COR-L47 (cell line): ENCODE results near the gene RHOT2.

Experiments used
- DNase-seq: peaks from one replicate; lab custom pipeline; 2025; lab: John Stamatoyannopoulos, UW

RHOT2 gene

GRCh38 chr16:632486-633335, 35.2 kb upstream of the RHOT2 start:
- no peak for DNase-seq

DNA sequence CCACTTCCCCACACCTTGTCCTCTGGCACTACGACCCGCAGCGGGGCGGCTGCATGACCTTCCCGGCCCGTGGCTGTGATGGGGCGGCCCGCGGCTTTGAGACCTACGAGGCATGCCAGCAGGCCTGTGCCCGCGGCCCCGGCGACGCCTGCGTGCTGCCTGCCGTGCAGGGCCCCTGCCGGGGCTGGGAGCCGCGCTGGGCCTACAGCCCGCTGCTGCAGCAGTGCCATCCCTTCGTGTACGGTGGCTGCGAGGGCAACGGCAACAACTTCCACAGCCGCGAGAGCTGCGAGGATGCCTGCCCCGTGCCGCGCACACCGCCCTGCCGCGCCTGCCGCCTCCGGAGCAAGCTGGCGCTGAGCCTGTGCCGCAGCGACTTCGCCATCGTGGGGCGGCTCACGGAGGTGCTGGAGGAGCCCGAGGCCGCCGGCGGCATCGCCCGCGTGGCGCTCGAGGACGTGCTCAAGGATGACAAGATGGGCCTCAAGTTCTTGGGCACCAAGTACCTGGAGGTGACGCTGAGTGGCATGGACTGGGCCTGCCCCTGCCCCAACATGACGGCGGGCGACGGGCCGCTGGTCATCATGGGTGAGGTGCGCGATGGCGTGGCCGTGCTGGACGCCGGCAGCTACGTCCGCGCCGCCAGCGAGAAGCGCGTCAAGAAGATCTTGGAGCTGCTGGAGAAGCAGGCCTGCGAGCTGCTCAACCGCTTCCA, 34.4 kb upstream of the RHOT2 start:
- no peak for DNase-seq

- DNase-seq = no peak
These were observed 33.8 kb upstream of the RHOT2 start for GRCh38 chr16:634051-634670.

DNA sequence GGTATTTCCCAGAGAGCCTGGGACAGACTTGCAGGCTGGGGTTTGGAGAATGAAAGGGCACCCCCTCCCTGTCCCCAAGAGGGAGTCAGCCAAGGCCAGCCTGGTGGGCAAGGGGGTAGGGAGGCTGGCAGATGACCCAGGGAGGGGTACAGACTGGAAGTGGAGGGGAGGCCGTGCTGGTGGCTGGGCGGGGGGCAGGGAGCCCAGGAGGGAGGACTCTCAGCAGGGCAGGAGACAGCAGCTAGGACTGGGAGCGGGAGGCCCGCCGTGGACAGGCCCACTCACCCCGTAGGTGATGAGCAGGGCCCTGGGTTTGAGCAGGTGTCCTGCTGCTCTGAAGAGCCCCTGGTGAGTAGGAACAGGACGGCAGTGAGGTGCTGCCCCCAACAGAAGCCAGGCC, 32.9 kb upstream of the RHOT2 start:
- no peak for DNase-seq

GRCh38 chr16:635573-636205, 32.2 kb upstream of the RHOT2 start:
- no peak for DNase-seq

DNA sequence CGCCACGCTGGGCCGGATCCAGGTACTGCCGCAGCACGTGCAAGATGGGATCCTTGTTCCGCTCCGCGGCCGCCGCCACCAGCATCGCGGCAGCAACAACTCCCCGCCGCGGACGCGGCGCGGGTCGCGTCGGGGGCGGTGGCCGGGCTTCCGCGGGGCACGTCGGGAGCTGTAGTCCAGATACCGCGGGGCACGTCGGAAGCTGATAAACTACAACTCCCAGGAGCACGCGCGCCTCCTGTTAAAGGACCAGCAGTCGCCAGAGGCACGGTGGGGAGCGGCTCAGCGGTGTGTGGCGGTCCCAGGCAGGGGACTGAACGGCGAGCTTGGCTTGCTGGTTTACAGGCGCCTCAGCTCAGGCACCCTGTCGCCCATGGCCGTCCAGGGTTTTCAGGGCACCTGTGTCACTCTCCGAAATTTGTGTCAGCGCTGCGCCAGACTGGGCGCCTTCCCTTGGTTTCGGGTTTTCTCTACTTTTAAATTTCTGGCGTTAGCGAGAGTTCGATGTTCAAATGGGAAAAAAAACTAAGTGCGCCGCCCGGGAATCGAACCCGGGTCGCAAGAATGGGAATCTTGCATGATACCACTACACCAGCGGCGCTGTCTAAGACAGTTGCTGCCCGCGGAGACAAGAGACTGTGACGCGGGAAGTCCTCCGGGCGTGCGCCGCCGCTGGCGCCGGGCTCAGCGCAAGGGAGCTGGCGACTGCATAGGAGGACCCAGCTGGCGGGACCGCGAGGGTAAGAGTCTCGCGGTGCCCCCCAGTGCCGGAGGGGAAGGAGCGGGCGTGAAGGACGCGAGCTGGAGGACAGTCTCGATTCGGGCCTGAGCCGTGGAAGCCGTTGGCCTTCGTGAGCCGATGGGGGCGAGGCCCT, 31.5 kb upstream of the RHOT2 start, which contains the start of gene METTL26:
Gene METTL26, minus strand, starts transcription at position 100 of the 875 bp plus-strand sequence. Its CDS starts 15 bp downstream, at position 85.
- DNase-seq = peak; percentile 96

DNA sequence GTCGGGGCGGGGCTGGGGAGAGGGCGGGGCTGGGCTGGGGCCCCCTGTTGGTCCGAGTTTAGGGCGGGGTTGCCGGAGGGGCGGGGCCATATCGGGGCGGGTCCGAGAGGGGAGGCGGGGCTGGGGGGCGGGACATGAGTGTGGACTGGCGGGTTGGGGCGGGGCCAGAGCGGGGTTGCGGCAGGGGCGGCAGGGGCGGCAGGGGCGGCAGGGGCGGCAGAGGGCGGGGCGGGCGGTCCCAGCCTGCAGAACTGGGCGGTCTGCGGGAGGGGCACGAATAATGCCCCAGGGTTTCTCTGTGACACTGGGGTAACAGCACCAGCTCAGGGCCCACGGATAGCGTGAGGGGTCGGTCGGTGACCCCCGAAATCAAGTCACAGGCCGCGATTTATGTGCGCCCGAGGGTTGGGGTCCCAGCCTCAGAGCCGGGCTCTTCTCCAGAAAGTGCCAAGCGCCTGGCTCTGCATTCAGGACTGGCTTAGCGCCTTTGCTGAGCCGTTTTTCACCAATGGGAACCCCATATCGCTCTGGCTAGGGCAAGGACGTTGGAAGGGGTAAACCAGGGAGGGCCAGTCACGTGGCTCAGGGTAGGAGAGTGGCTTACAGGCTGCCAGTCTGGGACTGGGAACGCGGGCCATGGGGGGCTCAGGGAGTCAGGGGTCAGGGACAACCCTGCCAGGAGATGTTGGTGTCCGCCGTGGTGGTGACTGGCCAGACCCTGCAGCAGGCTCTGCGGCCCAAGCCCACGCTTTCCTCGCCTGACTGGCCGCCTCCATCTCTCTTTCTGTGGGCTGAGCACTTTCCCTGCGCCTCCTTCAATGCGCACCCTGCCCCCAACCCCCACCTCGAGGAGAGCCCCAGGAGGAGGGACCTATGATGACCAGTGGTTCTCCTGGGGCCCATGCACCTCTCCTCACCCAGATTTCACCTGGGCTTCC, 30.6 kb upstream of the RHOT2 start:
- DNase-seq = no peak

GRCh38 chr16:638034-638543, 29.8 kb upstream of the RHOT2 start:
- no peak for DNase-seq

DNA sequence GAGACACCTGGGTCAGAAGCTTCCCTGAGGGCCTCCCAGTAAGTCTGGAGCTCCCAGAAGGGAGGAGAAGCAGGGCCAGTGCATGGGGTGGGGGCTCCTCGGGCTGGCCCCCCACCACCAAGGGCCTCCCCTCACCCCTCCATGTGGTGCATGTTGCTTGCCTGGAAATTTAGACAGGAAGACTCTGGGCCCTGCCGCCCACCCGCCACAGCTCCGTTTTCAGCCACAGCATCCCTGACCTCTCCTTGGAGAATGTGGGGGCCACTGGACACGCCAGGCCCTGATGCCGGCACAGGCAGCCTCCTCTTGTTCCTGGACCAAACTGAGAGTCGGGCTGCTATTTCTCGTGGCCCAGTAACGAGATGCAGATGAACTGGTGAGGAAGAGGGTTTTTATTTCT, 29.1 kb upstream of the RHOT2 start:
- no peak for DNase-seq

DNA sequence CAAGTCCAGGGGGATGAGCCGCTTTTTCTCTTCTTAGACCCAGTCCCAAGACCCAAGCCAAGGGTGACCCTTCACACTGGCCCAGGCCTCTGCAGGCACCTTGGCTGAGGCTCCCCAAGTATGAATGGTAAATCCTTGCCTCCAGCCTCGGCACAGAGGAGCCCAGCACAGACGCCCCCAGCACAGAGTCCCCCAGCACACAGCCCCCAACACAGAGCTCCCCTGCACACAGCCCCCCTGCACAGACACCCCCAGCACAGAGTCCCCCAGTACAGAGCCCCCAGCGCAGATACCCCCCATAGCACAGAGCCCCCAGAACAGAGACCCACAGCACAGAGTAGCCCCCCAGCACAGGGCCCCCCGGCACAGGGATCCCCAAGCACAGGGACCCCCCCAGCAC, 27.3 kb upstream of the RHOT2 start:
- DNase-seq = no peak

GRCh38 chr16:641326-642188, 26.4 kb upstream of the RHOT2 start, which contains the start of gene MCRIP2:
Gene MCRIP2 (plus strand): TSS chr16:641828. CDS start chr16:641992, 164 bp downstream.
- peak; percentile 48 for DNase-seq

DNA sequence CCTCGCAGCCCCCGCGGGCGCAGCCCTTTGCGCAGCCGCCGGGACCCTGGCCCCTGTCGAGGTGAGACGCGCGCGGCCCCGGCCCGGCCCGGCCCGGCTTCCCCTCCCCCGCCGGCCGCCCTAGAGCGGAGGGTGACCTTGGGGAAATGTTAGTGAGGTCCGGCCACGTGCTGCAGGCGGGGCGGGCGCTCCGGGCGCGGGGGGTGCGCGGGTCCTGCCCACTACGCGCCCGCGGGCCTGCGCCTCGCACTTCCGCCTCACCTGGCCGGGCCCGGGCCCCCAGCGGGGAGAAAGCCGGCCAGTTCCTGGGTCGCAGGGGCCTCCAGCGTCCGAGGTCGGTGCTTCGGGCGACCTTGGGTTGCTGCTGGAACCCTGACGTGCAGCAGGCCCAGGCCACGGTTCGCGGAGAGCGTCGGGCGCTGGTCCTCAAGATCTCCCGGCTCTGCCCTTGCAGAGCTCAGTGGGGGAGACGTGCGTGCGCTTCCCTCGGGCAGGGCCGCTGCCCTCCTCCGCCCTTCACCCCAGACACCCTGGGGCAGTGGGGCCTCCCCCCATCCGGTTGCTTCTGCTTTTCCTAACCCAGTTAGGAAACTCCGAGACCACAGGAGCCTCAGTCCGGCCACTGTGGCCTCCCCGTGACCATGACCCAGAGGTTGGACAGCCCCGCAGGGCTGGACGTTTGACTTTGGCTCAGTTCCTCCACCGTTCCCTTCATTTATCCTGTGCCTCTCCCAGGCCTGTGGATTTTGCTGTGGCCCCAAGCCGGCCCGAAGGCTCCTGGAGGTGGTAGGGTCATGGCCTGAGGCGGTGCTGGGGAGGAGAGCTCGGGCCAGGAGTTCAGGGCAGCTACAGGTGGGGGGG, 25.5 kb upstream of the RHOT2 start:
- no peak for DNase-seq

DNA sequence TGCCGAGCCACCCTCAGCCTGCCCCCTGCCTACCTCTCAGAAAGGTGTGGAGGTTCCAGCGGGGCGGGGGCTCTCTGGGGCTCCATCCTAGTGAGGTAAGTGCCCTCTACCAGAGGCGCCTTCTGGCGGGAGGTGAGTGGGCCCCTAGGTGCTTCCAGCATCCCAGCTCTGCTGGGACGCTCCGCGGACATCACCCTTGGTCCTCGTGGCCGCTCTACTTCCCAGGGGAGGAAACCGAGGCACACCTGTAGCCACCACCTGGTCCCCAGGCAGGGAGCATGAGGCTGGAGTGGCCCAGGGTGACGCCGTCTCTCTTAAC, 24.9 kb upstream of the RHOT2 start:
- DNase-seq = no peak

DNA sequence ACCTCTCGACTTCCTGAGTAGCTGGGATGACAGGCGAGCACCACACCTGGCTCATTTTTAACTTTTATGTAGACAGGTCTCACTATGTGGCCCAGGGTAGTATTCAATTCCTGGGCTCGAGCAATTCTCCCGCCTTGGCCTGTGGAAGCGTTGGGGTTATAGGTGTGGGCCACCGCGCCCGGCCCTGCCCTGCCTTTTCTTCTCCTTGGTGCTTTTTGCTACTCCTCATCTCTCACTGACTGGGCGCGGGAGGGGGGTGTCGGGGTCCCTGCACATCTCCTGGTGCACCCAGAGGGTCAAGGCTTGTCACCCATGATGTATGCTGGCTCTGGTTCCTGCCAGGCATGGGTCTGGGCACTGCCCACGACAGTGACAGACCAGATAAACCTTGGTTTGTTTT, 23.4 kb upstream of the RHOT2 start:
- no peak for DNase-seq

DNA sequence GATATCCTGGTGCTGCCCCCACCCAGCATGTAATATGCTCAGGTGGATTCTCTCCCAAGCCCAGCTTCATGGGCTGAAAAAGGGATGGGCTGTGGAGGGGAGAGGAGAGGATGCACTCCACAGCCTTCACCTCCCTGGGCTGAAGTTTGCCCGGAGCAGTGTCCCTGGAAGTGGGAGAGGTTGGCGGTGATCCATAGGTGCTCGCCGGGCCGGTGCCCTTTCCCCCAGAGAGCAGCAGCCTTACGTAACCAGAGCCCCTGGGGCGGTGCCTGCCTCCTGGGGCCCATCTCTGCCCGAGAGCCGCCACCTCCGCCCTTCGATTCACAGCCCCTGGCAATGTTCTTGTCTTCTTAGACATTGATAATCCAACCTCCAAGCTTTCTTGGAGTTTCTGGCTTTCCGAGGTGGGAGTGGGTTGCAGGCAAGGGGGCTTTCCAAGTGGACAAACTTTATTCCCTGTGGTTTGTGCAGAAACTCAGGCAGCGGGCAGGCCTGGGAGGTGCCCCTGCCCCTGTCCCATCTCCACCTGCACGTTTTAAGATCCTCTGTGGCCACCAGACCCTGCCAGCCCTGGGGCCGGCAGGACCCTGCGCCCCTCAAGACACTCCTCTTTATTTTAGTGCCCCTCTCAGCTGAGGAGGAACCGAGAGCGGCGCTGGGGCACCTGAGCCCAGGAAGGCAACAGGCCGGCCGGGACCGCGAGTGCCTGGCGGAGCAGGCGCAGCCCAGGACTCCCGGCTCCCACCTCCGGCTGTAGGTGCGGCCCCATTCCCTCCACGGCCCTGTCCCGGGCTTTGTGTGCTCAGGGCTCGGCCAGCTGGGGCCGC, 21.9 kb upstream of the RHOT2 start:
- no peak for DNase-seq

DNA sequence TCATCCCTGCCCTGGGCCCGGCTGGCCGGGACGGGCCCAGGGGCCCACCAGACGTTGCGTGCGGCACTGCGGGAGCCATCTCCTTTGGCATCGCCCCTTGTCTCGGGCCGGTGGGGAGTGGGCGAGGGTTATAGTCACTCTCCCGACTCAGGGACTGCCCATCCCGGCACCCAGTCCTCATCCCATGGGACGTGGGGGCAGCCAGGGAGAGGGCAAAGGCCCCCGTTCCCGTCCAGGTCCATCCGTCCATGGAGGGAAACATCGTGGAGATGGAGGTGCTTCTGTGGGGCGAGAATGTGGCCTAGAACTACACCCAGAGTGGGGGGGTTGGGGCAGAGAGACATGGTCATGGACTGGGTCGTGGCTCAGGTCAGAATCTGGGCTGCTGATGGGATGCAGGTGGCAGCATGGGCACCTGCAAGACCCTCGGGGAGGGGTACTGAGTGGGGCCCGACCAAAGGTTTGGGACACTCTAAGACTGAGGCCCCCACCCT, 21.2 kb upstream of the RHOT2 start:
- no peak for DNase-seq
